ENCODE measurements around the gene B3GAT1.

Gene B3GAT1

DNA sequence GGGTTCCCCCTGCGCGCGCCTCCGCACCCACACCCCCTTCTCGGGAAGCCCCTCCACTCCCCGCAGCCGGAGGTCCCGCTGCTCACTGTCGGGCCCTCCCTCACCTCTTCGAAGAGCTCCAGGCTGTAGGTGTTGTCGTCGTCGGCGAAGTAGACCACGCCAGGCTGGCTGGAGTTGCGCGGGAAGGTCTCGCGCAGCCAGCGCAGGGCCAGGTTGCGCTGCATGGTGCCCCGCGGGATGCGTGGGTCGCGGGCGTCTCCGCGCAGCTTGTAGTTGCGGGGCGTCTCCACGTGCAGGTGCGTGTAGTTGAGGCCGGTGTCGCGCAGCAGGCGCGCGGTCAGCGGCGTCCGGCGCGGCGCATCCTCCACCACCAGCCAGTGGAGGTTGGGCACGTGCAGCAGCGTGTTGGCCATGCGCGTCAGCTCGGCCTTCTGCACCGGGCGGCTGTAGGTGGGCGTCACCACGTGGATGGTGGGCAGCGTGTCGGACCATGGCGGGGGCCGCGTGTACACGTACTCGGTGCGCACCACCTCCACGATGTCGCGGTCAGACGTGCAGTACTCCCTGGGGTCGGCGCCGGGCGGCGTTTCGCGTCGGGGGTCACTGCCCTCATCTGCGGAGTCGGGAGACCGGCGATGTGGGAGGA, 28.3 kb downstream of the B3GAT1 start:
- Histone ChIP-seq H3K27ac (replicated peaks) (no peak overlapping the region), H3K4me3 (replicated peaks; ENCODE audit: insufficient read depth, low read length) (no peak overlapping the region), H3K27me3 (ENCODE audit: insufficient read depth, poor library complexity, severe bottlenecking) (no peaks in the 10 kb centered on the region)
- TF ChIP-seq, protein P1, sequence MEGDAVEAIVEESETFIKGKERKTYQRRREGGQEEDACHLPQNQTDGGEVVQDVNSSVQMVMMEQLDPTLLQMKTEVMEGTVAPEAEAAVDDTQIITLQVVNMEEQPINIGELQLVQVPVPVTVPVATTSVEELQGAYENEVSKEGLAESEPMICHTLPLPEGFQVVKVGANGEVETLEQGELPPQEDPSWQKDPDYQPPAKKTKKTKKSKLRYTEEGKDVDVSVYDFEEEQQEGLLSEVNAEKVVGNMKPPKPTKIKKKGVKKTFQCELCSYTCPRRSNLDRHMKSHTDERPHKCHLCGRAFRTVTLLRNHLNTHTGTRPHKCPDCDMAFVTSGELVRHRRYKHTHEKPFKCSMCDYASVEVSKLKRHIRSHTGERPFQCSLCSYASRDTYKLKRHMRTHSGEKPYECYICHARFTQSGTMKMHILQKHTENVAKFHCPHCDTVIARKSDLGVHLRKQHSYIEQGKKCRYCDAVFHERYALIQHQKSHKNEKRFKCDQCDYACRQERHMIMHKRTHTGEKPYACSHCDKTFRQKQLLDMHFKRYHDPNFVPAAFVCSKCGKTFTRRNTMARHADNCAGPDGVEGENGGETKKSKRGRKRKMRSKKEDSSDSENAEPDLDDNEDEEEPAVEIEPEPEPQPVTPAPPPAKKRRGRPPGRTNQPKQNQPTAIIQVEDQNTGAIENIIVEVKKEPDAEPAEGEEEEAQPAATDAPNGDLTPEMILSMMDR (IDR thresholded peaks at IDR 0.05; ENCODE audit: insufficient read depth, low read length) = no peak
- no peak for DNase-seq (ENCODE audit: low read depth in 1 of 2, low spot score in 1 of 2)

- Histone ChIP-seq H3K27me3 (ENCODE audit: insufficient read depth, poor library complexity, severe bottlenecking) (no peaks in the 10 kb centered on the region), H3K27ac (replicated peaks) (no peak overlapping the region), H3K4me3 (replicated peaks; ENCODE audit: insufficient read depth, low read length) (no peak overlapping the region)
- DNase-seq (ENCODE audit: low read depth in 1 of 2, low spot score in 1 of 2) = no peak
- TF ChIP-seq SPI1 (IDR thresholded peaks at IDR 0.05; ENCODE audit: borderline replicate concordance, low read depth) (no peak), GABPA (IDR thresholded peaks at IDR 0.05; ENCODE audit: low read depth) (no peak), POLR2AphosphoS5 (IDR thresholded peaks at IDR 0.05; ENCODE audit: low read depth) (no peak)
- TF ChIP-seq, protein P1 (IDR thresholded peaks at IDR 0.05; ENCODE audit: insufficient read depth, low read length) = no peak
- TF ChIP-seq, protein P2, sequence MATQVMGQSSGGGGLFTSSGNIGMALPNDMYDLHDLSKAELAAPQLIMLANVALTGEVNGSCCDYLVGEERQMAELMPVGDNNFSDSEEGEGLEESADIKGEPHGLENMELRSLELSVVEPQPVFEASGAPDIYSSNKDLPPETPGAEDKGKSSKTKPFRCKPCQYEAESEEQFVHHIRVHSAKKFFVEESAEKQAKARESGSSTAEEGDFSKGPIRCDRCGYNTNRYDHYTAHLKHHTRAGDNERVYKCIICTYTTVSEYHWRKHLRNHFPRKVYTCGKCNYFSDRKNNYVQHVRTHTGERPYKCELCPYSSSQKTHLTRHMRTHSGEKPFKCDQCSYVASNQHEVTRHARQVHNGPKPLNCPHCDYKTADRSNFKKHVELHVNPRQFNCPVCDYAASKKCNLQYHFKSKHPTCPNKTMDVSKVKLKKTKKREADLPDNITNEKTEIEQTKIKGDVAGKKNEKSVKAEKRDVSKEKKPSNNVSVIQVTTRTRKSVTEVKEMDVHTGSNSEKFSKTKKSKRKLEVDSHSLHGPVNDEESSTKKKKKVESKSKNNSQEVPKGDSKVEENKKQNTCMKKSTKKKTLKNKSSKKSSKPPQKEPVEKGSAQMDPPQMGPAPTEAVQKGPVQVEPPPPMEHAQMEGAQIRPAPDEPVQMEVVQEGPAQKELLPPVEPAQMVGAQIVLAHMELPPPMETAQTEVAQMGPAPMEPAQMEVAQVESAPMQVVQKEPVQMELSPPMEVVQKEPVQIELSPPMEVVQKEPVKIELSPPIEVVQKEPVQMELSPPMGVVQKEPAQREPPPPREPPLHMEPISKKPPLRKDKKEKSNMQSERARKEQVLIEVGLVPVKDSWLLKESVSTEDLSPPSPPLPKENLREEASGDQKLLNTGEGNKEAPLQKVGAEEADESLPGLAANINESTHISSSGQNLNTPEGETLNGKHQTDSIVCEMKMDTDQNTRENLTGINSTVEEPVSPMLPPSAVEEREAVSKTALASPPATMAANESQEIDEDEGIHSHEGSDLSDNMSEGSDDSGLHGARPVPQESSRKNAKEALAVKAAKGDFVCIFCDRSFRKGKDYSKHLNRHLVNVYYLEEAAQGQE (IDR thresholded peaks at IDR 0.05; ENCODE audit: insufficient replicate concordance, low read depth) = no peak
Observed at GRCh38 chr11:134382830-134383229, 29.2 kb downstream of the B3GAT1 start.

DNA sequence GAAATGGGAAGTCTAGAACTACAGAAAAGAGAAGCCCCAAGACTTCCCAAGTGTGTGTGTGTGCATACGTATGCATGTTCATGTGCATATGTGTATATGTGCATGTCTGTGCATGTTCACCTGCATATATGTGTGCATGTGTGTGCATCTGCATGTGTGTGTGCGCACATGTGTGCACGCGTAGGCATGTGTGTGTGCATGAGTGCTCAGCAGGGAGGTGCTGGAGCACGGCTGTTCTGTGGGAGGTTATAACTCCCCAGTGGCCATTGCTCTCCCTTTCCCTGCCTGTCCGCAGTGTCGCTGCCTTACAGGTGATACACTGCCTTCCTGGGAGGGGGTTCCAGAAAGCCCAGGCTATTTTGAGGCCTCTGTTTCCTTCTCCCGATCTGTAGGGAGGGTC, 29.8 kb downstream of the B3GAT1 start:
- DNase-seq (ENCODE audit: low read depth in 1 of 2, low spot score in 1 of 2) = no peak
- H3K27ac ChIP-seq (replicated peaks) = no peak overlapping the region
- TF ChIP-seq, protein P2 (IDR thresholded peaks at IDR 0.05; ENCODE audit: insufficient replicate concordance, low read depth) = no peak
- TF ChIP-seq SPI1 (IDR thresholded peaks at IDR 0.05; ENCODE audit: borderline replicate concordance, low read depth) (no peak), GABPA (IDR thresholded peaks at IDR 0.05; ENCODE audit: low read depth) (no peak), POLR2AphosphoS5 (IDR thresholded peaks at IDR 0.05; ENCODE audit: low read depth) (no peak)
- TF ChIP-seq, protein P1 (IDR thresholded peaks at IDR 0.05; ENCODE audit: insufficient read depth, low read length) = no peak
- H3K4me3 ChIP-seq (replicated peaks; ENCODE audit: insufficient read depth, low read length) = no peak overlapping the region
- no peaks in the 10 kb centered on the region for H3K27me3 ChIP-seq (ENCODE audit: insufficient read depth, poor library complexity, severe bottlenecking)

GRCh38 chr11:134380785-134381184, 31.3 kb downstream of the B3GAT1 start:
- no peaks in the 10 kb centered on the region for H3K27me3 ChIP-seq (ENCODE audit: insufficient read depth, poor library complexity, severe bottlenecking)
- no peak overlapping the region for H3K4me3 ChIP-seq (replicated peaks; ENCODE audit: insufficient read depth, low read length)
- no peak for TF ChIP-seq GABPA (IDR thresholded peaks at IDR 0.05; ENCODE audit: low read depth)
- TF ChIP-seq, protein P2 (IDR thresholded peaks at IDR 0.05; ENCODE audit: insufficient replicate concordance, low read depth) = no peak
- no peak for TF ChIP-seq SPI1 (IDR thresholded peaks at IDR 0.05; ENCODE audit: borderline replicate concordance, low read depth)
- TF ChIP-seq POLR2AphosphoS5 (IDR thresholded peaks at IDR 0.05; ENCODE audit: low read depth) = no peak
- TF ChIP-seq, protein P1 (IDR thresholded peaks at IDR 0.05; ENCODE audit: insufficient read depth, low read length) = no peak
- DNase-seq (ENCODE audit: low read depth in 1 of 2, low spot score in 1 of 2) = no peak
- H3K27ac ChIP-seq (replicated peaks) = no peak overlapping the region

Data from HL-60 (cell line).